SK-N-SH (cell line): ENCODE measurements around the gene TCN1. TPM values are rescaled to one million over a fixed set of nuclear protein-coding genes. Genes with fewer than 3 reads are reported as not detected.

Source experiments
- CTCF ChIA-PET: fragments of 300-600, 350-600 bp; formaldehyde crosslinking; extraction: SDS; loops from one replicate; lab custom pipeline; 2021; lab: Yijun Ruan, JAX
- POLR2A ChIA-PET: fragments of 350-600 bp; sonication (Branson Sonifier 250); formaldehyde crosslinking; extraction: SDS; loops from one replicate; lab custom pipeline; 2020; ENCODE audit warnings: antibody characterized with exemption, inconsistent platforms; lab: Yijun Ruan, JAX
- DNase-seq: peaks from one replicate; pipeline ENCODE4 v3.0.0; 2012
- H2AFZ ChIP-seq: fragments of 200-600 bp; sonication (generic); 2 replicates; pipeline ENCODE4 v1.8.1; 2016; ENCODE audit warnings: antibody characterized with exemption, mild to moderate bottlenecking, low read depth
- H3F3A ChIP-seq: fragments of 200-600 bp; sonication (generic); replicated peaks from 2 replicates; pipeline ENCODE3; 2016; ENCODE audit warnings: antibody characterized with exemption, mild to moderate bottlenecking; ENCODE audit not compliant: insufficient read depth
- H3K27ac ChIP-seq, 2 experiments: fragments of 200-500 bp in 1 of 2; fragments of 200-600 bp in 1 of 2; sonication (Bioruptor generic) in 1 of 2; sonication (generic), shearing (Covaris generic) in 1 of 2; 2 replicates each; pipeline versions ENCODE4 v1.5.1 to v1.6.1; 2014 to 2016; ENCODE audit warnings: low read depth in 2 of 2, inconsistent platforms in 1 of 2, low read length in 1 of 2, mild to moderate bottlenecking in 1 of 2, mixed read lengths in 1 of 2
- H3K27me3 ChIP-seq: fragments of 200-600 bp; sonication (generic), shearing (Covaris generic); 2 replicates; pipeline ENCODE4 v1.6.1; 2016; ENCODE audit warnings: mixed run types; ENCODE audit not compliant: insufficient read depth
- H3K36me3 ChIP-seq, 2 experiments: fragments of 200-500 bp in 1 of 2; fragments of 200-600 bp in 1 of 2; sonication (Bioruptor generic) in 1 of 2; sonication (generic) in 1 of 2; replicated peaks in 1 of 2; 2 replicates each; pipeline versions ENCODE3 to v1.5.1; 2014 to 2016; ENCODE audit warnings: low read length in 1 of 2, mild to moderate bottlenecking in 1 of 2; ENCODE audit not compliant: insufficient read depth in 2 of 2, control insufficient read depth in 1 of 2
- H3K4me1 ChIP-seq, 2 experiments: fragments of 200-500 bp in 1 of 2; fragments of 200-600 bp in 1 of 2; sonication (Bioruptor generic) in 1 of 2; sonication (generic), shearing (Covaris generic) in 1 of 2; 2 replicates each; pipeline versions ENCODE4 v1.5.1 to v1.6.1; 2014 to 2016; ENCODE audit warnings: low read depth in 1 of 2, low read length in 1 of 2, mixed run types in 1 of 2; ENCODE audit not compliant: insufficient read depth in 2 of 2, control insufficient read depth in 1 of 2
- H3K4me2 ChIP-seq: fragments of 200-600 bp; sonication (generic), shearing (Covaris generic); 2 replicates; pipeline ENCODE4 v1.6.1; 2017; ENCODE audit warnings: mixed run types
- H3K4me3 ChIP-seq, 2 experiments: fragments of 200-500 bp in 1 of 2; fragments of 200-600 bp in 1 of 2; sonication (Bioruptor generic) in 1 of 2; sonication (generic), shearing (Covaris generic) in 1 of 2; 2 replicates each; pipeline versions ENCODE4 v1.5.1 to v1.8.1; 2014 to 2016; ENCODE audit warnings: low read depth in 2 of 2, inconsistent platforms in 1 of 2, low read length in 1 of 2, mild to moderate bottlenecking in 1 of 2, mixed read lengths in 1 of 2, moderate library complexity in 1 of 2
- H3K79me2 ChIP-seq: fragments of 200-600 bp; sonication (generic); 2 replicates; pipeline ENCODE4 v1.8.1; 2017; ENCODE audit warnings: mild to moderate bottlenecking; ENCODE audit not compliant: insufficient read depth
- H3K9ac ChIP-seq: fragments of 200-600 bp; sonication (generic); 2 replicates; pipeline ENCODE4 v1.6.1; 2017; ENCODE audit warnings: mixed run types
- H3K9me2 ChIP-seq: fragments of 200-600 bp; sonication (generic); 2 replicates; pipeline ENCODE4 v1.6.1; 2017; ENCODE audit warnings: mixed run types
- H3K9me3 ChIP-seq: fragments of 200-600 bp; sonication (generic); 2 replicates; pipeline ENCODE4 v1.6.1; 2017; ENCODE audit warnings: mixed run types, mild to moderate bottlenecking, moderate library complexity
- H4K20me1 ChIP-seq: fragments of 200-600 bp; sonication (generic); 2 replicates; pipeline ENCODE4 v1.6.1; 2017; ENCODE audit warnings: mild to moderate bottlenecking, mixed run types; ENCODE audit not compliant: insufficient read depth
- CHD2 ChIP-seq: fragments of 150-350 bp; IDR thresholded peaks from 2 replicates; pipeline ENCODE4 v1.6.1; 2018; ENCODE audit warnings: low read length; ENCODE audit not compliant: partially characterized antibody
- FOXM1 ChIP-seq: IDR thresholded peaks from 2 replicates; pipeline ENCODE4 v1.4.0; 2012; ENCODE audit warnings: low read depth, mild to moderate bottlenecking
- GABPA ChIP-seq: IDR thresholded peaks from 2 replicates; pipeline ENCODE4 v1.4.0; 2012; ENCODE audit warnings: low read depth, mild to moderate bottlenecking
- JUND ChIP-seq: IDR thresholded peaks from 2 replicates; pipeline ENCODE4 v1.4.0; 2012
- MEF2A ChIP-seq: IDR thresholded peaks from 2 replicates; pipeline ENCODE4 v1.4.0; 2012; ENCODE audit warnings: low read depth, borderline replicate concordance
- PBX3 ChIP-seq: IDR thresholded peaks from 2 replicates; pipeline ENCODE4; 2012
- RAD21 ChIP-seq: IDR thresholded peaks from 2 replicates; pipeline ENCODE4 v1.6.1; 2012; ENCODE audit warnings: mild to moderate bottlenecking, low read length
- RCOR1 ChIP-seq: fragments of 150-350 bp; IDR thresholded peaks from 2 replicates; pipeline ENCODE4 v1.6.1; 2017; ENCODE audit warnings: antibody characterized with exemption, low read length
- RFX5 ChIP-seq: IDR thresholded peaks from 2 replicates; pipeline ENCODE4 v1.6.1; 2012; ENCODE audit warnings: mild to moderate bottlenecking, improper control_type of control experiment, low read length
- RXRA ChIP-seq: IDR thresholded peaks from 2 replicates; pipeline ENCODE4 v1.4.0; 2012; ENCODE audit warnings: low read depth, mild to moderate bottlenecking, borderline replicate concordance
- SIN3A ChIP-seq: IDR thresholded peaks from 2 replicates; pipeline ENCODE4 v1.6.1; 2012; ENCODE audit warnings: low read depth, mild to moderate bottlenecking, low read length, moderate library complexity, borderline replicate concordance
- SMC3 ChIP-seq: IDR thresholded peaks from 2 replicates; pipeline ENCODE4 v1.6.1; 2012; ENCODE audit warnings: low read depth, low read length, improper control_type of control experiment
- TAF1 ChIP-seq: IDR thresholded peaks from 2 replicates; pipeline ENCODE4 v1.6.1; 2012; ENCODE audit warnings: low read depth, mild to moderate bottlenecking, low read length, moderate library complexity, borderline replicate concordance
- USF1 ChIP-seq: IDR thresholded peaks from 2 replicates; pipeline ENCODE4 v1.4.0; 2012; ENCODE audit warnings: low read depth, borderline replicate concordance
- WGBS: methylation state at CpG from one replicate; pipeline ENCODE4 v1.1.6; 2017; ENCODE audit warnings: low lambda C conversion rate; 5-methylcytosine and 5-hydroxymethylcytosine counted together
- polyA plus RNA-seq, 3 experiments: library from polyadenylated mRNA; depleted of rRNA; stranded (reverse); fragments of >200 nt; gene quantifications; 2 replicates each; pipeline ENCODE4 v1.2.3, GENCODE V29; 2012
- TF ChIP-seq, protein P1 (sequence below): fragments of 200-600 bp; sonication (generic); IDR thresholded peaks from 2 replicates; pipeline ENCODE4 v1.6.1; 2017; ENCODE audit warnings: antibody characterized with exemption, mild to moderate bottlenecking, moderate library complexity
- TF ChIP-seq, protein P2 (sequence below): IDR thresholded peaks from 2 replicates; pipeline ENCODE4 v1.4.0; 2012; ENCODE audit warnings: low read depth, borderline replicate concordance
- TF ChIP-seq, protein P3 (sequence below): fragments of 150-350 bp; IDR thresholded peaks from 2 replicates; pipeline ENCODE4 v1.6.1; 2017; ENCODE audit warnings: antibody characterized with exemption, low read length, low read depth, borderline replicate concordance

Gene TCN1
- polyA plus RNA-seq, 1 of the 3 experiments (the other 2 are of a cell fraction): 0.03 TPM

DNA sequence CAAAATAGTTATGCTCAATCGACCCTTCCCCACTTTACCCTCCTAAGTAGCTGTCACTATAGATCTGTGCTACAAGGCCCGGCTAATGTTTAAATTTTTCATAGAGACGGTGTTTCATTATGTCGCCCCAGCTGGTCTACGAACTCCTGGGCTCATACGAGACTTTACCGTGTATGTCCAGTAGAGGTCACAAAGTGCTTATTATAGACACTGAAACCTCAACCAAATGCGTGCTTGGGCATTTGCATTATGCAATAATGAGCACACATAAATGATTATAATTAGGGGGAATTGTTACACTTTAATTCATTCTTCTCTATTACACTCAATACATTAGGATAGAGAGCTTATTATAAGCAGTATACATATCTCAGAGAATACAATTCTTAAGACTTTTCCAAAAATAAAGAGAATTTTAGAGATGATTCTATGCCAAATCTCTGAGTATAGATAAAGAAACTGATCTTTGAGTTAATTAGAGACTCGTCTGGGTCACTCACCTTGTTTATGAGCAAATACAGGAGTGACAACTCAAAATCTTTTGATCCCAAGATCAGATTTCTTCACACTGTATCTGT, 43.2 kb downstream of the TCN1 start:
- H3K27ac ChIP-seq: no peak overlapping the region
- TF ChIP-seq SMC3 (peak; percentile 59), RCOR1 (no peak), MEF2A (no peak), TAF1 (no peak), RAD21 (peak; percentile 83)
- TF ChIP-seq, protein P1, sequence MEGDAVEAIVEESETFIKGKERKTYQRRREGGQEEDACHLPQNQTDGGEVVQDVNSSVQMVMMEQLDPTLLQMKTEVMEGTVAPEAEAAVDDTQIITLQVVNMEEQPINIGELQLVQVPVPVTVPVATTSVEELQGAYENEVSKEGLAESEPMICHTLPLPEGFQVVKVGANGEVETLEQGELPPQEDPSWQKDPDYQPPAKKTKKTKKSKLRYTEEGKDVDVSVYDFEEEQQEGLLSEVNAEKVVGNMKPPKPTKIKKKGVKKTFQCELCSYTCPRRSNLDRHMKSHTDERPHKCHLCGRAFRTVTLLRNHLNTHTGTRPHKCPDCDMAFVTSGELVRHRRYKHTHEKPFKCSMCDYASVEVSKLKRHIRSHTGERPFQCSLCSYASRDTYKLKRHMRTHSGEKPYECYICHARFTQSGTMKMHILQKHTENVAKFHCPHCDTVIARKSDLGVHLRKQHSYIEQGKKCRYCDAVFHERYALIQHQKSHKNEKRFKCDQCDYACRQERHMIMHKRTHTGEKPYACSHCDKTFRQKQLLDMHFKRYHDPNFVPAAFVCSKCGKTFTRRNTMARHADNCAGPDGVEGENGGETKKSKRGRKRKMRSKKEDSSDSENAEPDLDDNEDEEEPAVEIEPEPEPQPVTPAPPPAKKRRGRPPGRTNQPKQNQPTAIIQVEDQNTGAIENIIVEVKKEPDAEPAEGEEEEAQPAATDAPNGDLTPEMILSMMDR: peak; percentile 78
- TF ChIP-seq, protein P2, sequence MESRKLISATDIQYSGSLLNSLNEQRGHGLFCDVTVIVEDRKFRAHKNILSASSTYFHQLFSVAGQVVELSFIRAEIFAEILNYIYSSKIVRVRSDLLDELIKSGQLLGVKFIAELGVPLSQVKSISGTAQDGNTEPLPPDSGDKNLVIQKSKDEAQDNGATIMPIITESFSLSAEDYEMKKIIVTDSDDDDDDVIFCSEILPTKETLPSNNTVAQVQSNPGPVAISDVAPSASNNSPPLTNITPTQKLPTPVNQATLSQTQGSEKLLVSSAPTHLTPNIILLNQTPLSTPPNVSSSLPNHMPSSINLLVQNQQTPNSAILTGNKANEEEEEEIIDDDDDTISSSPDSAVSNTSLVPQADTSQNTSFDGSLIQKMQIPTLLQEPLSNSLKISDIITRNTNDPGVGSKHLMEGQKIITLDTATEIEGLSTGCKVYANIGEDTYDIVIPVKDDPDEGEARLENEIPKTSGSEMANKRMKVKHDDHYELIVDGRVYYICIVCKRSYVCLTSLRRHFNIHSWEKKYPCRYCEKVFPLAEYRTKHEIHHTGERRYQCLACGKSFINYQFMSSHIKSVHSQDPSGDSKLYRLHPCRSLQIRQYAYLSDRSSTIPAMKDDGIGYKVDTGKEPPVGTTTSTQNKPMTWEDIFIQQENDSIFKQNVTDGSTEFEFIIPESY: no peak
- H3K4me2 ChIP-seq: no peak overlapping the region
- H3K9me3 ChIP-seq: no peaks in the 10 kb centered on the region
- no peak overlapping the region for H2AFZ ChIP-seq
- H3K27me3 ChIP-seq: no peaks in the 10 kb centered on the region
- ChIA-PET CTCF (interaction anchor here (0.5 to 1.3 kb wide), 12 partner anchors 15 to 428 kb away, joined by 3 to 6 read pairs (median 3); no protein-coding TSS in a partner anchor), POLR2A (no interaction called here)
- no peaks in the 10 kb centered on the region for H3K79me2 ChIP-seq
- no peaks in the 10 kb centered on the region for H3F3A ChIP-seq
- H3K9ac ChIP-seq: no peak overlapping the region
- no peaks in the 10 kb centered on the region for H3K4me1 ChIP-seq
- H3K36me3 ChIP-seq: no peaks in the 10 kb centered on the region
- DNase-seq: peak; percentile 53
- no peaks in the 10 kb centered on the region for H3K9me2 ChIP-seq
- no peaks in the 10 kb centered on the region for H4K20me1 ChIP-seq
- H3K4me3 ChIP-seq: no peak overlapping the region
- WGBS: 1% methylated on average over 9 of the region's 9 CpGs

- H3K36me3 ChIP-seq: no peaks in the 10 kb centered on the region
- no peaks in the 10 kb centered on the region for H3K79me2 ChIP-seq
- H3K9ac ChIP-seq: no peak overlapping the region
- H2AFZ ChIP-seq: no peak overlapping the region
- no peaks in the 10 kb centered on the region for H3K27me3 ChIP-seq
- no peak overlapping the region for H3K4me3 ChIP-seq
- H4K20me1 ChIP-seq: no peaks in the 10 kb centered on the region
- no peaks in the 10 kb centered on the region for H3K4me1 ChIP-seq
- H3K9me2 ChIP-seq: no peaks in the 10 kb centered on the region
- CTCF ChIA-PET: no interaction called here
- 34% methylated on average over 4 of the region's 4 CpGs for WGBS
- POLR2A ChIA-PET: no interaction called here
- H3K27ac ChIP-seq: no peak overlapping the region
- no peak for DNase-seq
- no peaks in the 10 kb centered on the region for H3F3A ChIP-seq
- H3K4me2 ChIP-seq: no peak overlapping the region
- H3K9me3 ChIP-seq: no peaks in the 10 kb centered on the region
- TF ChIP-seq RAD21 (no peak), USF1 (no peak), JUND (no peak), GABPA (no peak), FOXM1 (no peak), RFX5 (no peak), PBX3 (no peak), CHD2 (no peak), SIN3A (no peak), RXRA (no peak)
- TF ChIP-seq, protein P3, sequence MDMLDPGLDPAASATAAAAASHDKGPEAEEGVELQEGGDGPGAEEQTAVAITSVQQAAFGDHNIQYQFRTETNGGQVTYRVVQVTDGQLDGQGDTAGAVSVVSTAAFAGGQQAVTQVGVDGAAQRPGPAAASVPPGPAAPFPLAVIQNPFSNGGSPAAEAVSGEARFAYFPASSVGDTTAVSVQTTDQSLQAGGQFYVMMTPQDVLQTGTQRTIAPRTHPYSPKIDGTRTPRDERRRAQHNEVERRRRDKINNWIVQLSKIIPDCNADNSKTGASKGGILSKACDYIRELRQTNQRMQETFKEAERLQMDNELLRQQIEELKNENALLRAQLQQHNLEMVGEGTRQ: no peak
- TF ChIP-seq, protein P2: no peak
Observed at GRCh38 chr11:59818572-59818971, 47.7 kb downstream of the TCN1 start.
